ENCODE measurements around the gene LIF. TPM values are rescaled to one million over a fixed set of nuclear protein-coding genes. Genes with fewer than 3 reads are reported as not detected.

LIF gene
- total RNA-seq, 1 donor from 2014 or later, result 2.3 TPM

DNA sequence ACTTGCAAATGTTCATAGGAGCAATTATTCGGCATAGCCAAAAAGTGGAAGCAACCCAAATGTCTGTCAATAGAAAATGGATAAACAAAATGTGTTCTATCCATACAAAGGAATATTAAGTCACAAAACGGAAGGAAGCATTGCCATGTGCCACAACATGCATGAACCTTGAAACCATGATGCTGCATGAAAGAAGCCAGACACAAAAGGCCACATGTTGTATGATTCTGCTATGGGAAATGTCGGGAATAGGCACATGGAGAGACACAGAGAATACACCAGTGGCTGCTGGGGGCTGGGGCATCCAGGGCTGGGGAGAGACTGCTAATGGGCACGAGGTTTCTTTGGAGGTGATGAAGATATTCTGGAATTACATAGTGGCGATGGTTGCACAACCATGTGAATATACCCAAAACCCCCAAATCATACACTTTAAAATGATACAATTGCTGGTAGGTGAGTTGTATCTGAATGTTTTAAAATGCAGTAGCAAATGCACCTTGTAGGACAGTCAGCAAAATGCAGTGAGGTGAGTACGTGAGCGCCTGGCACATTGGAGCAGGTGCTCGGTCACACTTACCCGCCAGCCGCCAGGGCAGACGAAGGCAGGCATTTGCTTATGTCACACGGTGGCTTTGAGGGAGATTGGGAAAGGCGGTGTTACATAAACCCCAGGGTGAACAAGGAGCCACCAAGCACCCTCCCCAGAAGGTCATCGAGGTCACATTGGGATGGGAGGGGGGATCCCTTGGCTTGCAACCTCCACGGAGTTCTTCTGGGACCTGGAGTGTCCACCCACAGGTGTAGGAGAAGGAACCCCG is 26.4 kb upstream of the LIF start:
- no peaks in the 10 kb centered on the region for H3K36me3 Mint-ChIP-seq (ENCODE audit: insufficient read depth)
- TF ChIP-seq, protein P1, sequence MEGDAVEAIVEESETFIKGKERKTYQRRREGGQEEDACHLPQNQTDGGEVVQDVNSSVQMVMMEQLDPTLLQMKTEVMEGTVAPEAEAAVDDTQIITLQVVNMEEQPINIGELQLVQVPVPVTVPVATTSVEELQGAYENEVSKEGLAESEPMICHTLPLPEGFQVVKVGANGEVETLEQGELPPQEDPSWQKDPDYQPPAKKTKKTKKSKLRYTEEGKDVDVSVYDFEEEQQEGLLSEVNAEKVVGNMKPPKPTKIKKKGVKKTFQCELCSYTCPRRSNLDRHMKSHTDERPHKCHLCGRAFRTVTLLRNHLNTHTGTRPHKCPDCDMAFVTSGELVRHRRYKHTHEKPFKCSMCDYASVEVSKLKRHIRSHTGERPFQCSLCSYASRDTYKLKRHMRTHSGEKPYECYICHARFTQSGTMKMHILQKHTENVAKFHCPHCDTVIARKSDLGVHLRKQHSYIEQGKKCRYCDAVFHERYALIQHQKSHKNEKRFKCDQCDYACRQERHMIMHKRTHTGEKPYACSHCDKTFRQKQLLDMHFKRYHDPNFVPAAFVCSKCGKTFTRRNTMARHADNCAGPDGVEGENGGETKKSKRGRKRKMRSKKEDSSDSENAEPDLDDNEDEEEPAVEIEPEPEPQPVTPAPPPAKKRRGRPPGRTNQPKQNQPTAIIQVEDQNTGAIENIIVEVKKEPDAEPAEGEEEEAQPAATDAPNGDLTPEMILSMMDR (IDR thresholded peaks at IDR 0.05; ENCODE audit: unreplicated experiment), result no peak
- no peak overlapping the region for H3K27ac Mint-ChIP-seq
- H3K4me3 Mint-ChIP-seq (ENCODE audit: low read depth), result no peak overlapping the region
- H3K4me1 Mint-ChIP-seq (ENCODE audit: low read depth), result peaks cover 2% of the 10 kb centered on the region
- no peaks in the 10 kb centered on the region for H3K9me3 Mint-ChIP-seq (ENCODE audit: low read depth)
- no peak for DNase-seq (ENCODE audit: low spot score, unreplicated experiment)
- peaks cover 18% of the 10 kb centered on the region for H3K27me3 Mint-ChIP-seq

DNA sequence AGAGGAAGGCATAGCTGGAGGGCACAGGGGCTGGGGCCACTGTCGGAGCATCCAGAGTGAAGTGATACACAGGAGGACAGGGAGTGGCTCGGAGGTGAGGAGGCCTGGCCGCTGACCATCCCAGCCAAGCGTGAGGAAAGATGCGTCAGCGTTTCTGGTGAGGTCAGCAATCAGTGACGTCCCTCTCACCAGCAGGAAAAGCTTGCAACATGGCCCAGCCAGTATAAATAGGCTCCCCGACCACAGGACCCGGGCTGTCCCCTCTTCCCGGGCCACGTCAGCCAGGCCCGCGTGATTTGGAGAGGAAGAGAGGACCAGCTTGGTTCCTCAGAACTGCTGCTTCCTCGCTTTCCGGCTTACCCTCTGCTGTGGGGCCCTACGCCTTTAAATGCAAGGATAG is 24.3 kb upstream of the LIF start:
- H3K36me3 Mint-ChIP-seq (ENCODE audit: insufficient read depth), result no peaks in the 10 kb centered on the region
- no peaks in the 10 kb centered on the region for H3K4me1 Mint-ChIP-seq (ENCODE audit: low read depth)
- DNase-seq (ENCODE audit: low spot score, unreplicated experiment), result no peak
- peaks cover 13% of the 10 kb centered on the region for H3K27me3 Mint-ChIP-seq
- H3K4me3 Mint-ChIP-seq (ENCODE audit: low read depth), result no peak overlapping the region
- no peaks in the 10 kb centered on the region for H3K9me3 Mint-ChIP-seq (ENCODE audit: low read depth)
- TF ChIP-seq, protein P1 (IDR thresholded peaks at IDR 0.05; ENCODE audit: unreplicated experiment), result no peak
- no peak overlapping the region for H3K27ac Mint-ChIP-seq

DNA sequence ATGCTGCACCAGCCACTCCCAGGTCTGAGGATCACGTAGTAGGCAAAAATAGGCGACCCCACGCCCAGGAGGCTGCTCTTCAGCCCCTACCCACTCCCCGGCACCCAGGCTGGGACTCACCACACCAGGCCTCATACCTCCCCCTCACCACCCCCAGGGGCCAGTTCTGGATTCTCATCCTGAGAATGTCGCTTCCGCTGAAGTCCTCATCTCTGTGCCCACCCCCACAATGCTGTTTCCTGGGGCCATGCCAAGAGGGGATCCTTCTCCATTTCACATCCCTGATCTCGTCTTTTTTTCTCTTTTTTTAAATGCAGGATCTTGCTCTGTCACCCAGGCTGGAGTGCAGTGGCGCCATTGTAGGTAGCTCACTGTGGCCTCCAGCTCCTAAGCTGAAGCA is 21.8 kb upstream of the LIF start:
- Mint-ChIP-seq H3K9me3 (ENCODE audit: low read depth) (no peaks in the 10 kb centered on the region), H3K36me3 (ENCODE audit: insufficient read depth) (no peaks in the 10 kb centered on the region), H3K4me1 (ENCODE audit: low read depth) (no peaks in the 10 kb centered on the region), H3K4me3 (ENCODE audit: low read depth) (no peak overlapping the region), H3K27me3 (peaks cover 11% of the 10 kb centered on the region), H3K27ac (no peak overlapping the region)
- DNase-seq (ENCODE audit: low spot score, unreplicated experiment), result no peak
- TF ChIP-seq, protein P1 (IDR thresholded peaks at IDR 0.05; ENCODE audit: unreplicated experiment), result no peak

DNA sequence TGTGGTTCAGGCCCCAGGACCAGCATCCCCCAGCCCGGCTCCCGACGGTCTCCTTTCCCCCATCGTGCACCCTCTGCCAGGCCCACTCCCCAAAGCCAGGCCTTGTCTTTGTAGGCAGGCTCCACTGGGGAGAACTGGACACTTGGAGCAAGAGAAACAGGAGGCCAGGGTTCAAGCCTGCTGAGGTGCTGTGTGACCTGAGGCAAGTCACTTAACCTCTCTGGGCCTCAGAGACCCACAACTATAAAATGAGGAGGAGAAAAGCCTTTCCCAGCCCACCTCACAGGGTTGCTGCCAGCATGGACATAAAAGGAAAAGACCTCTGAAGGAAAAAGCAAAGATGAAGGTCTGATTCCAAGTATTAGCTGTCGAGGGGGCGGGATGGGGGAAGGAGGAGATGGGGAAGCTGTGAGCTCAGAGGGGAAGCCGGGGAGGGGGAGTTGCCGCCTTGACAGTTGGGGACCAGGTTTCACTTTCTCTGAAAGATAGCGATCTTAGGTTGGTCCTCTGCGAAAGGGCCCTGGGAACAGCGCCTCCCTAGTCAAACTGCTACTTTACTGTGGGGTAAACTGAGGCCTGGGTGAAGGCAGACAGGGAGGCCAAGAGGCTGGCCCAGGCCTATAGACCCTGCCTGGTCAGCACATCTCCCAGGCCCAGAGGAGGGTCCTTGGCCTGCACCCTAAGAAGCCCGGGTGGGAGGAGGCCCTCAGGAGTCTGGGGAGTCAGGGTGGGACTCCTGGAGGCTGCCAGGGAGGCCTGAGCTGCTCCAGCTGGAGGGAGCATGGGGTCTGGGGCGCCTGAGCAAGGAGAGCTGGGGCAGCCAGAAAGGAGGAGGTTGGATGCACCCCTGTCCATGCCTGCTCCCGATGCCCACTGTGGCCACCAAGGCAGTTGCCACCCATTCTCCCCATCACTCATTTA is 21.1 kb upstream of the LIF start:
- Mint-ChIP-seq H3K9me3 (ENCODE audit: low read depth) (no peaks in the 10 kb centered on the region), H3K4me1 (ENCODE audit: low read depth) (no peaks in the 10 kb centered on the region), H3K4me3 (ENCODE audit: low read depth) (no peak overlapping the region), H3K27me3 (peaks cover 16% of the 10 kb centered on the region), H3K27ac (no peak overlapping the region), H3K36me3 (ENCODE audit: insufficient read depth) (no peaks in the 10 kb centered on the region)
- DNase-seq (ENCODE audit: low spot score, unreplicated experiment), result no peak
- TF ChIP-seq, protein P1 (IDR thresholded peaks at IDR 0.05; ENCODE audit: unreplicated experiment), result no peak

Data from progenitor cell of endocrine pancreas (in vitro differentiated cells).